ENCODE measurements around the gene PDSS2. TPM values are rescaled to one million over a fixed set of nuclear protein-coding genes. Genes with fewer than 3 reads are reported as not detected.
A peak's percentile ranks its signal among the peaks of the same experiment; 100 is the strongest.

PDSS2 gene
- total RNA-seq, 1 experiment from 2014 or later = 17.8 TPM

- DNase-seq = peak; percentile 63 to 92
- no TSS peak for BruUV-seq (replicated peaks)
- Histone ChIP-seq H3K4me1 (replicated peaks; ENCODE audit: insufficient read depth) (peaks cover 19% of the 10 kb centered on the region), H3K27ac (peak overlapping the region; percentile 55), H3K36me3 (ENCODE audit: low read depth) (no peaks in the 10 kb centered on the region), H3K4me3 (no peak overlapping the region), H3K9me3 (ENCODE audit: insufficient read depth, low read depth) (no peaks in the 10 kb centered on the region), H3K79me2 (ENCODE audit: low read depth) (no peaks in the 10 kb centered on the region; the same call in 1 of the 2 replicates), H3F3A (ENCODE audit: insufficient read depth, low read depth) (peaks cover 11% of the 10 kb centered on the region; the same call in 1 of the 2 replicates), H3K9me2 (ENCODE audit: insufficient read depth) (no peaks in the 10 kb centered on the region), H3K27me3 (ENCODE audit: insufficient read depth, low read depth) (no peaks in the 10 kb centered on the region), H4K20me1 (ENCODE audit: insufficient read depth) (no peaks in the 10 kb centered on the region), H2AFZ (no peak overlapping the region), H3K4me2 (peak overlapping the region; percentile 40)
- POLR2A ChIA-PET (ENCODE audit: unreplicated experiment) = no interaction called here
- TF ChIP-seq EZH2 (IDR thresholded peaks at IDR 0.05; ENCODE audit: low read depth) (no peak), CTCF (conservative IDR thresholded peaks at IDR 0.05) (no peak)
- intact Hi-C loops (cut with micrococcal nuclease; ENCODE audit: unreplicated experiment) = no loop called here
- CTCF ChIA-PET = interaction anchor here (0.5 to 0.6 kb wide), 2 partner anchors 15 to 47 kb away, joined by 3 read pairs; no protein-coding TSS in a partner anchor
These were observed 154.8 kb downstream of the PDSS2 start for GRCh38 chr6:107304421-107305025.

- no peak for DNase-seq
- BruUV-seq (replicated peaks) = no TSS peak
- H2AFZ ChIP-seq = no peak overlapping the region
- no peaks in the 10 kb centered on the region for H3F3A ChIP-seq (ENCODE audit: insufficient read depth, low read depth)
- ChIA-PET CTCF (interaction anchor here (0.7 kb wide), 1 partner anchor 71 kb away, joined by 5 read pairs; no protein-coding TSS in a partner anchor), POLR2A (ENCODE audit: unreplicated experiment) (no interaction called here)
- no peak overlapping the region for H3K27ac ChIP-seq
- H3K27me3 ChIP-seq (ENCODE audit: insufficient read depth, low read depth) = no peaks in the 10 kb centered on the region
- no peak for TF ChIP-seq EZH2 (IDR thresholded peaks at IDR 0.05; ENCODE audit: low read depth)
- no peak for TF ChIP-seq CTCF (conservative IDR thresholded peaks at IDR 0.05)
- H3K9me2 ChIP-seq (ENCODE audit: insufficient read depth) = no peaks in the 10 kb centered on the region
- no peaks in the 10 kb centered on the region for H3K79me2 ChIP-seq (ENCODE audit: low read depth)
- H3K4me3 ChIP-seq = no peak overlapping the region
- no peaks in the 10 kb centered on the region for H3K9me3 ChIP-seq (ENCODE audit: insufficient read depth, low read depth)
- no peaks in the 10 kb centered on the region for H4K20me1 ChIP-seq (ENCODE audit: insufficient read depth)
- peaks cover 9% of the 10 kb centered on the region for H3K4me1 ChIP-seq (replicated peaks; ENCODE audit: insufficient read depth)
- no peaks in the 10 kb centered on the region for H3K36me3 ChIP-seq (ENCODE audit: low read depth)
- intact Hi-C loops (cut with micrococcal nuclease; ENCODE audit: unreplicated experiment) = no loop called here
- no peak overlapping the region for H3K4me2 ChIP-seq
These were observed 166.0 kb downstream of the PDSS2 start for GRCh38 chr6:107293350-107293749.

GRCh38 chr6:107292715-107293271 is 166.6 kb downstream of the PDSS2 start:
- H3K36me3 ChIP-seq (ENCODE audit: low read depth) = no peaks in the 10 kb centered on the region
- H2AFZ ChIP-seq = no peak overlapping the region
- intact Hi-C loops (cut with micrococcal nuclease; ENCODE audit: unreplicated experiment) = no loop called here
- BruUV-seq (replicated peaks) = no TSS peak
- no peaks in the 10 kb centered on the region for H4K20me1 ChIP-seq (ENCODE audit: insufficient read depth)
- H3K4me2 ChIP-seq = no peak overlapping the region
- TF ChIP-seq CTCF (conservative IDR thresholded peaks at IDR 0.05) = no peak
- no peak for TF ChIP-seq EZH2 (IDR thresholded peaks at IDR 0.05; ENCODE audit: low read depth)
- no peaks in the 10 kb centered on the region for H3K79me2 ChIP-seq (ENCODE audit: low read depth)
- no peaks in the 10 kb centered on the region for H3K27me3 ChIP-seq (ENCODE audit: insufficient read depth, low read depth)
- ChIA-PET CTCF (interaction anchor here (0.7 kb wide), 1 partner anchor 70 kb away, joined by 5 read pairs; no protein-coding TSS in a partner anchor), POLR2A (ENCODE audit: unreplicated experiment) (no interaction called here)
- H3K4me1 ChIP-seq (replicated peaks; ENCODE audit: insufficient read depth) = peaks cover 9% of the 10 kb centered on the region
- no peaks in the 10 kb centered on the region for H3F3A ChIP-seq (ENCODE audit: insufficient read depth, low read depth)
- no peak for DNase-seq
- no peaks in the 10 kb centered on the region for H3K9me3 ChIP-seq (ENCODE audit: insufficient read depth, low read depth)
- H3K27ac ChIP-seq = no peak overlapping the region
- no peaks in the 10 kb centered on the region for H3K9me2 ChIP-seq (ENCODE audit: insufficient read depth)
- no peak overlapping the region for H3K4me3 ChIP-seq
